Measurements from ENCODE around the gene ARRB2. TPM values are rescaled to one million over a fixed set of nuclear protein-coding genes. Genes with fewer than 3 reads are reported as not detected.

Gene ARRB2
- total RNA-seq, 2 donors from 2014 or later: 9.0 to 22.9 TPM

DNA sequence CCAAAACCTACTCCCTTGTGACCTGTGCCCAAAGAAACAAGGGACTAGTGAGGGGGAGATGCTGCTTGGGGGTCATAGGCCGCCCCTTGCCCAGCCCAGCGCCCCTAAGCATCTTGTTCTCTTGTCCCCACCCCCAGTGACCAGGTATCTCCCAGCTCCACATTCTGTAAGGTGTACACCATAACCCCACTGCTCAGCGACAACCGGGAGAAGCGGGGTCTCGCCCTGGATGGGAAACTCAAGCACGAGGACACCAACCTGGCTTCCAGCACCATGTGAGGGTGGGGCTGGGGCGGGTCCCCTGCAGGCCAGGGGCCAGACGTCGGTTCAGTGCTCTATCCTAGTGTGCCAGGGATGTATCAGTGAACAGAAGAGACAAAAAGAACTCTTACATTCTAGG lies 8.7 kb downstream of the ARRB2 start:
- no peak for DNase-seq (ENCODE audit: low spot score)
- Histone ChIP-seq H3K27me3 (no peaks in the 10 kb centered on the region), H3K27ac (no peak overlapping the region), H3K36me3 (peaks cover 10% of the 10 kb centered on the region), H3K4me3 (no peak overlapping the region), H3K9me3 (no peaks in the 10 kb centered on the region), H3K4me1 (peaks cover 0 to 9% of the 10 kb centered on the region in 2 donors)
- TF ChIP-seq, protein P1, sequence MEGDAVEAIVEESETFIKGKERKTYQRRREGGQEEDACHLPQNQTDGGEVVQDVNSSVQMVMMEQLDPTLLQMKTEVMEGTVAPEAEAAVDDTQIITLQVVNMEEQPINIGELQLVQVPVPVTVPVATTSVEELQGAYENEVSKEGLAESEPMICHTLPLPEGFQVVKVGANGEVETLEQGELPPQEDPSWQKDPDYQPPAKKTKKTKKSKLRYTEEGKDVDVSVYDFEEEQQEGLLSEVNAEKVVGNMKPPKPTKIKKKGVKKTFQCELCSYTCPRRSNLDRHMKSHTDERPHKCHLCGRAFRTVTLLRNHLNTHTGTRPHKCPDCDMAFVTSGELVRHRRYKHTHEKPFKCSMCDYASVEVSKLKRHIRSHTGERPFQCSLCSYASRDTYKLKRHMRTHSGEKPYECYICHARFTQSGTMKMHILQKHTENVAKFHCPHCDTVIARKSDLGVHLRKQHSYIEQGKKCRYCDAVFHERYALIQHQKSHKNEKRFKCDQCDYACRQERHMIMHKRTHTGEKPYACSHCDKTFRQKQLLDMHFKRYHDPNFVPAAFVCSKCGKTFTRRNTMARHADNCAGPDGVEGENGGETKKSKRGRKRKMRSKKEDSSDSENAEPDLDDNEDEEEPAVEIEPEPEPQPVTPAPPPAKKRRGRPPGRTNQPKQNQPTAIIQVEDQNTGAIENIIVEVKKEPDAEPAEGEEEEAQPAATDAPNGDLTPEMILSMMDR (IDR thresholded peaks at IDR 0.05): no peak

DNA sequence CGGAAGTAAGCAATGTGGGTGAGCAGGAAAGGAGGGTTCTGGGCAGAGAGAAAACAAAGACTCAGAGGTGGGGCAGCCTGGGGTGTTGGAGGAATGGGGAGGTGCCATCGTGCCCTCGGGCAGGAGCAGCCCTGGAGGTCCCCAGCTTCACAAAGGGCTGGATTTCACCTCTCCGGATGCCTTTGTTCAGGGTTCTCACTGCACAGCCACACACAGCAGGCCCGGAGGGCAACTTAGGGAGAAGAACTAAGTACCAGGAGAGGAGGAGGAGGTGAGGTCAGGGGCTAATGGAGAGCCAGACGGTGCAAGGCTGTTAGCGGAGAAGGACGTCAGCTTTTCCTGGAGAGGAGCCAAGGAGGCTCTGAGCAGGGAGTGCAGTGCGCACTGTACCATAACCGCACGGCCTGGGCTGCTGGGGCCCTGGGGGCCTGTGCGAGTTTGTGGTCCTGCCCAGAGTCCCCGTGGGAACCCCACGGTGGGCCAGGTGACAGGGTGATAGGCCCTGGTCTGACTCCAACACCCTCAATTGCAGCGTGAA lies 9.3 kb downstream of the ARRB2 start:
- H3K4me1 ChIP-seq: peaks cover 0 to 9% of the 10 kb centered on the region in 2 donors
- H3K27ac ChIP-seq: no peak overlapping the region
- H3K4me3 ChIP-seq: no peak overlapping the region
- no peaks in the 10 kb centered on the region for H3K9me3 ChIP-seq
- no peaks in the 10 kb centered on the region for H3K27me3 ChIP-seq
- TF ChIP-seq, protein P1 (IDR thresholded peaks at IDR 0.05): no peak
- H3K36me3 ChIP-seq: peaks cover 10% of the 10 kb centered on the region
- DNase-seq (ENCODE audit: low spot score): no peak

DNA sequence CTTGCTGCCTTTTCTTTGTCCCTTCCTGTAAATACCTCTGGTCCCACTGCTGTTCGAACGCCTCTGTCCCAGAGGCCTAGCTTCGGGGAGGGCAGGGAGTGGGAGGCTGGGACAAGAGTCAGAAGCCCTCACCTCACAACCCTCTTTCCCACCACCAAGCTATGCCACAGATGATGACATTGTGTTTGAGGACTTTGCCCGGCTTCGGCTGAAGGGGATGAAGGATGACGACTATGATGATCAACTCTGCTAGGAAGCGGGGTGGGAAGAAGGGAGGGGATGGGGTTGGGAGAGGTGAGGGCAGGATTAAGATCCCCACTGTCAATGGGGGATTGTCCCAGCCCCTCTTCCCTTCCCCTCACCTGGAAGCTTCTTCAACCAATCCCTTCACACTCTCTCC lies 10.4 kb downstream of the ARRB2 start:
- TF ChIP-seq, protein P1 (IDR thresholded peaks at IDR 0.05): no peak
- Histone ChIP-seq H3K9me3 (no peaks in the 10 kb centered on the region), H3K27me3 (no peaks in the 10 kb centered on the region), H3K4me1 (peaks cover 0 to 9% of the 10 kb centered on the region in 2 donors), H3K36me3 (peaks cover 10% of the 10 kb centered on the region), H3K4me3 (no peak overlapping the region), H3K27ac (peak overlapping the region in 1 of 2 donors; percentile 52)
- DNase-seq (ENCODE audit: low spot score): no peak

DNA sequence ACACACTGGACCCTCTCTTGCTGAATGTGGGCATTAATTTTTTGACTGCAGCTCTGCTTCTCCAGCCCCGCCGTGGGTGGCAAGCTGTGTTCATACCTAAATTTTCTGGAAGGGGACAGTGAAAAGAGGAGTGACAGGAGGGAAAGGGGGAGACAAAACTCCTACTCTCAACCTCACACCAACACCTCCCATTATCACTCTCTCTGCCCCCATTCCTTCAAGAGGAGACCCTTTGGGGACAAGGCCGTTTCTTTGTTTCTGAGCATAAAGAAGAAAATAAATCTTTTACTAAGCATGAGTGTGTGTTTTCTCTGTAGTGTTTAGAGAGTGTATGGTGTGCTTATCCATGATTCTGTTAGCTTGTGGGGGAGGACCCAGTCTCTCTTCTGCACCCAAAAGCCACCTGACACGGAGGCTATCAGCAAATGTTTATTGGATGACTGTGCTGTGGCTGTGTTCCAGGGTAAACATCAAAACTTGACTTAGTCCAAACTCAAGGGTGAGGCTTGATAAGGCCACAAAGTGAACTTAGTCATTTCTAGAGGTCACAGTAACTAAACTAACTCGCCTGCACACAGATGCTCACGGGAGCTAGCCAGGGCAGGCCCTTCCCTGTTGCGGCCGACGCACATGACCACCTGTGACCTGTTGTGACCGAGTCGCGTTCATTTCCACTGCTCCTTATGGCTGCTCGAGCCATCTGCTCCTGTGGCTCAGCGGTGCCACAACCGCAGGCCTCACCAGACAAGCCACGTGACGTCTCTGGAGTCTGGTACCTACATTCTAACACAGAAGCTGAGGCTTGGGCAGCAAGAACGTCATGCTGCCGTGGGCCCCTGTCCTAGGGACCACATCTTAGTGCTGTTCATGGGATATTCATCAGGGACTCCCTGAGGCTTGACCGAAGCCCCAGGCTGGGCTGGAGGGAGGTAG lies 11.0 kb downstream of the ARRB2 start:
- no peak for DNase-seq (ENCODE audit: low spot score)
- TF ChIP-seq, protein P1 (IDR thresholded peaks at IDR 0.05): no peak
- H3K9me3 ChIP-seq: no peaks in the 10 kb centered on the region
- H3K27me3 ChIP-seq: no peaks in the 10 kb centered on the region
- H3K36me3 ChIP-seq: peaks cover 10% of the 10 kb centered on the region
- H3K4me3 ChIP-seq: no peak overlapping the region
- H3K27ac ChIP-seq: peak overlapping the region; percentile 52 to 55
- peaks cover 0 to 9% of the 10 kb centered on the region in 2 donors for H3K4me1 ChIP-seq

DNA sequence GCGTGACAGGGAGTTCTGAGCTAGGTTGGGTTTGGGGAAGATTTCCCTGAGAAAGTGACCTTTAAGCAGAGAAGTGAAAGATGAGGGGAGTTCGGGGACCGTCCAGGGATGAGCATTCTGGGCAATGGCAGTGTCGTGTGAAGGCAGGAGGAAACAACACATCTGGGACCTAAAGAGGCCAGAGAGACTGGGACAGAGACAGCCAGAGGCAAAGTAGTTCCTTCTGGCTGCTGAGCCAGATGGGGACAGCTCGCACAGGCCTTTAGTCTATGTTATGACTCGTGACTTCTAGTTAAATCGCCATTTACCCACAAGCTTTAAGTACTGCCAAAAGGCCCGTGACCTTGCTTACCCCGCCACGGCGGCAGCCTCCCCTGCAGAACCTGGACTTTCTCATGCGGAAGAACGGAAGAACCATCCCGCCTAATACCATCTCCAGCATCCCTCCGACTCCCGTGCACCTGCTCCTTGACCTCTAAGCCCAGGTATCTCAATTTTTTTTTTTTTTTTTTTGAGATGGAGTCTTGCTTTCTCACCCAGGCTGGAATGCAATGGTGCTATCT lies 12.3 kb downstream of the ARRB2 start:
- Histone ChIP-seq H3K9me3 (no peaks in the 10 kb centered on the region), H3K4me1 (peaks cover 0 to 9% of the 10 kb centered on the region in 2 donors), H3K4me3 (no peak overlapping the region), H3K27ac (no peak overlapping the region), H3K36me3 (peaks cover 4% of the 10 kb centered on the region), H3K27me3 (no peaks in the 10 kb centered on the region)
- TF ChIP-seq, protein P1 (IDR thresholded peaks at IDR 0.05): no peak
- no peak for DNase-seq (ENCODE audit: low spot score)
